Measurements from ENCODE around the gene TMEM163.
"Not testable (repeated sequence)": the region's sequence is repeated elsewhere in the genome, so short reads cannot be mapped to it uniquely, and the experiment has no call there.

The TMEM163 gene

DNA sequence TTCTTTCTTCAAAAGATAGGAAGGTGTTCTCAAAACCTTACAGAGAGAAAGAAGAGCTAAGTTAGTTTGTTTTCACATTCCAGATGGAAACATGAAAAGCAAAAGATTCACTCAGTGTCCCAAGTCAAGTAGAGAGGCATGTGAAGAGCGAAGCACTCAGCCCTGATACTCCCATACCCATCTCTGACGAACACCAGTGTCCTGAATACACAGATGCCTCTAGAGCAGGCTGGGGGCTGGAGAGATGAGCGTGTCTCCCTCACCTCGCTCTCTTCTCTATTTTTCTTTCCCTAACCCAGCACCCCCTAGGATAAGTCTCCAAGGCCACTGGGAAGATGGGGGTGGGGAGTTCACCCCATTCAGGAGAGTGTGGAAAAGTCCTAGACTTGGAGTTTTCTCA lies 227.8 kb downstream of the TMEM163 start:
- DNase-seq (ENCODE audit: low read depth): no peak

DNA sequence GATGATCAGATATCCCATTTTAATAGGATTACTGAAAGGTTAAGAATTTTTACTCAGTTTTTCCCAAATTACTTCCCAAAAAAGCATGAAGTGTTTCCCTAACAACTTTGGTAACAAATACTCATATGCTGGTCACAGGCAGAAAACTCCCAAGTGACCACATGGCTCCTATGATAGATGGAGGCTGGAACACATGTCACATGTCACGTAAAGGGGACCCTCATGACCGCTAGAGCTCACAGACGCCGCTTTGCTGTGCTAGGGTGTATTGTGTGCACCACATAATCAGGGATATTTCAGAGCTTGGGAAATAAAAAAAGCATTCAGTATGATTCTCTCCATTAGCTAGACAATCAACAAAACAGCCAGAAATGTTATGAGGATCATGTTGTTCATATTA lies 228.2 kb downstream of the TMEM163 start:
- DNase-seq (ENCODE audit: low read depth): no peak

DNA sequence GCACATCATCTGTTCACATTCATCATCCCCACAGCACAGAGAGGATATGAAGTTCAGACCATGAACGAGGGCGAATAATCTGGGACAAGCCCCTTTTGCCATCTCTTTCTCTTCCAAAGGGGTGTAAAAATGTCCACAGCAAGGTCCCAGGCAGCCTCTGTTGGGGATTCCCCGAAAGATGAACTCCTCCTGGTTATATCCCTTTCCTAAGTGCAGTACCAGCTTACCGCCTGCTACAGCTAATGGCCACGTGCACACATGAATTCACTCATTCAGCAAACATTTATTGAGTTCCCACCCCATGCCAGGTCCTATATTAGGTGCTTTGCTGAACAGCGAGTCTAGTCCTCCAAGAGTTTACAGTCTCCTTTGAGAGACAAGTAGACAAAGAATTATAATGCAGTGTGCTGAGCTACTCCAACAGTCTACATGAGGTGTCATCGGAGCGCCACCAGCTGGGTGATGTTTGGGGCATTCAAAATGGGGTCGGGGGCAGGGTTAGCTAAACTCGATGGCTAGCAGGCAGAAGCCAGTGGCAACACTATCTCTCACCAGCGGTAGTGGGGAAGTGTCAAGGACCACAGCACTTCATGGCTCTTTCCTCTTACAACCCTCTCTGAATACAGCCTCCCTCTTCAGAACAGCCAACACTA lies 228.9 kb downstream of the TMEM163 start:
- no peak for DNase-seq (ENCODE audit: low read depth)

DNA sequence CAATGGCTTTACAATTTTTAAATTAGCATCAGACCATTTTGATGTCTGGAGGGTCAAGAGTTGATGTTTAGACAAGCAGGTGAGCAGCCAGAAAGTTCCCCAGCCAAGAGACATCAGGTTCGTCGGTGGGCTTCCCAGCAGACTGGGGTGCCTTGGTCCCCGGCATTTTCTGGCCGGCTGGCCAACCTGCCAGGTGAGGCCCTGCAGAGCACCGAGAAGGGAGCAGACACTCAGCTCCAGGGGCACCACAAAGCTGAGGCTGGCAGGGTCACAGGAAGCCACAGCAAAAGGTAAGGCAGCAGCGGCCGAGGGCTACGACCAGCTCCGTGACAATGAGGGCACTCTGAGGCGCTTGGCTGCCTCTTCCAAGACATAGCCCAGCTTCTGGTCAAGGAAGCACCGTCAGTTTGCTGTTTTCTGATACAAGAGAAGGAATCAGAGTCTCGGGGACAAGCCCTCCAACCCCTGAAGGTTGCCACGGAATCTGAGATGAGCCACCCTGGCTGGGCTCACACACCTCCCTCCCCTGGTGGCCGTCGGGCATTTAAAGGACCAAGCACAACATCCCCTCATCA lies 235.9 kb downstream of the TMEM163 start:
- DNase-seq (ENCODE audit: low read depth): no peak

DNA sequence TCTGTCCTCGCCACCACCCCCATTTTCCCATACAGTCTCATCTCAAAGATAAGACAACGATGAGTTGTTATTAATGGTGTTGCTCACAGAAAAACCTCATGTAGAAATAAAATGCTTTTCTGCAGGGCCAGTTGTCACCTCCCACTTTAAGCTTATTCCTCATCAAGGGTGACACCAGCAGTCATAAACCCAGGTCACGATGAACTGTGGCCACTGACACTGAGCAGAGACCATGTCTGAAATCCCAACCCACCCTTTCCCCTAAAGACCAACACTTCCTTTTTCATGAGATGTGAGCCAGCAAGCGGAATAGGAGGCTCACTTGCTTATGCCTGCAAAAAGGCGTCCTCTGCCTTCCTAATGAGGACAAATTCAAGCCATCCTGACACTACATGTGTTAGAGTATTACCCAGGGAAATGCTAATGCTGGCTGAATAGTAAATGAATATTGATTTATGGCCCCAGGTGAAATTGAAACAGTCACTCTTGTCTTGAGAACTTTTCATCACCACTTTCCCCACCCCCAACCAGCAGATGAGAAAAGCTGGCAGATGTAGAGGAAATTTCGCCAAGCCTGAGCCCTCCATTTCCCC lies 236.6 kb downstream of the TMEM163 start:
- no peak for DNase-seq (ENCODE audit: low read depth)

DNA sequence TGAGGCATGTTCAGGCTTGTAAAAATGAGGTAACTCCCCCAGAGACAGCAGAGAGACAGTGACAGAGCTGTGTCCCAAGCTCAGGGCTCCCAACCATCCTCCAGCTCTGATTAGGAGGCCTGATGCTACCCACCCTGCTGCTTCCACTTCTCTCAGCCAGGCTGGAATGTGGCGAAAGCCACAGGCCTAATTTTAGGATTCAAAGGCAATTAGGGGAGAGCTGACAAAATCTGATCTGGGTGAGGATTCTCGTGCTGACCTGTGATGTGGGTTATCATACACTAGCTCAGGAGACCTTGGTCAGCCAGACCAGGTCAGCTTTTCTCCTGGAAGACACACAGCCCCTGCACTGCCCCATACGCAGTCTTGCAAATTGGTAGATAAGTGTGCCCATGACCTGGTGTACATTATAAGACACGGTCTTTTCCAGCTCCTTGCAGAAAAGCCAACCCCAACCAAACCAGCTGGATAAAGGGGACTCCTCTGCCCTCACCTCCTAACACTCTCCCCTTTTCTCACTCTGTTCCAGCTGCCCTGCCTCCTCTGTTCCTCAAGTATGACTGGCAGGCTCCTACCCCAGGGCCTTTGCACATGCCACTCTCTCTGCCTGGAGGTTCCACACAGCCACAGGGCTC lies 239.0 kb downstream of the TMEM163 start:
- no peak for DNase-seq (ENCODE audit: low read depth)

DNA sequence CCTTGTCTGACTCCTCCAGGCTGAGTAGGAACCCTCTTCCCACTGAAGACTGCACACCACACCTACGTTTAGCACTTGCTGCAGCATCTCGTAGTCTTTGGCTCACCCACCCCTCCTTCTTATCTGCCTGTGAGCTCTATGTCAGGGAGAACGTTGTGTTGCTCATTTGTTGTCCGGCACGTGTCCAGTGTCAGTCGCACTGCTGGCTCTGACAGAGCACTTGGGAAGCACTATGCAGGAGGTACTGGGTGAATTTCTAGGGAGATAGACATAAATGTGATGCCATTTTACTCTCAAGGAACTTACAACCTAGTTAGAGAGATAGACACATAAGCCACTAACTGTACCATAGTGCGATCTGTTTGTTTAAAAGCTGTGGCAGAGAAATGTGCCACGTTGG lies 241.8 kb downstream of the TMEM163 start:
- DNase-seq (ENCODE audit: low read depth): not testable (repeated sequence)

DNA sequence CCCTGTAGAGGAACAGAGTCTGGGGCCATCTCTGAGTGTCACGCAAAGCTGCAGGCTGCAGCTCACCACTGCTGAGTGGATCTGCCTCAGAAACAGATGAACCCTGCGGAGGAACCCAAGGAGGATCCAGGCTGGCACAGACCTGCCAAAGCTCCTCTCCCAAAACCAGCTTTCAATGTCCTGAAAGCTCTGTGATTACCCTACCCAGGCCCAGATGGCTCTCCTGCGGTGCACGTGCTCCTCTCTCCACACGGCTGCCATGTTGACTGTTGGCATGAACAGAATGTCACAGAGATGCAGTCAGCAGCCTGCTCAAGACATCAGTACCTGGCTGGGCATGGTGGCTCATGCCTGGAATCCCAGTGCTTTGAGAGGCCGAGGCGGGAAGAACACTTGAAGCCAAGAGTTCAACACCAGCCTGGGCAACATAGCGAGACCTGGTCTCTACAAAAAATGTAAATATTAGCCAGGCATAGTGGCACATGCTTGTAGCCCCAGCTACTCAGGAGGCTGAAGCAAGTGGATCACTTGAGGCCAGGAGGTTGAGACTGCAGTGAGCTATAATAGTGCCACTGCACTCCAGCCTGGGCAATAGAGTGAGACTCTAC lies 248.1 kb downstream of the TMEM163 start:
- DNase-seq (ENCODE audit: low read depth): no peak

DNA sequence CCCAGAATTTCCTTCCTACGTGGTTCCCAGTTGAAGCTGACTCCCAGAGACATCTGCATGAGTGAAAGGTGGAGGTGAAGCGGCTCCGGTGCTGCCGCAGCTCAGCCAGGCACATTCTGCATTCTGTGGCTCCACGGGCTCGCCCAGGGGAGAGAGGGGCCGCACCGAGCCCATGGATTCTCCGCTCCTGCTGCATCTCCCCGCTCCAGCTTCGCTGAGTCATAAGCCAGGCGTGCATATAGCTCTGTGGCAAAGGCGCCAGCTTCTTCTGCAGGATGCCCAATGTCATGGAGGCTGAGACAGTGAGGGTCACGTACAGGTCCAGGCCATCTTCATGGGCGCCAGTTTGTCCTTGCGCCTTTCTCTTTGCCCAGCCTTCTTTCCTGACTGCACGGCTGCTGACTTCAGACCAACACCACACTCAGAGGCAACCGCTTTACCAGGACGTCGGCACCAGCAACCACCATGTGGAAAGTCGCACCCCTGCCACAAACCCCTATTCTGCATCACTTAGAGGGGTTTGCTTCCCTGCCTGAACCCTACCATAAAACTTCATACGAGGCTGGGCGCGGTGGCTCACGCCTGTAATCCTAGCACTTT lies 249.2 kb downstream of the TMEM163 start:
- no peak for DNase-seq (ENCODE audit: low read depth)

DNA sequence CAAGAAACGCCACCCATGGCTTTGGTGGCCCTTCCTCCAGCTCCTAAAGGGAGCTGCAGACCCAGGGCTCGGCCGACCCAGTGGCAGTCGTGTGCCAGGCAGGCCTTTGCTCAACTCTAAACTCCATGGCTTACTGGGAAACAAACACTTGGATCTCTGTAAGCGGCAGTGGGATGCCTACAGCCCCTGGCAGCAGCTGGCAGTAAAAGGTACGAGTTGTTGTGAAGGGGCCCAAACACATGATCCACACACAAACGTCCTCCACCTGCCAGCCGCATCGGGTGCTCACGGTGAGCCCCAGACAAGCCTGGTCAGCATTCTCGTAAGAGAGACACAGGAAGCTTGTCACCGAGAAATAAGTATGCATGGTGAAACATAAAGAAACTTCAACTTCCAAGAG lies 250.0 kb downstream of the TMEM163 start:
- DNase-seq (ENCODE audit: low read depth): no peak

DNA sequence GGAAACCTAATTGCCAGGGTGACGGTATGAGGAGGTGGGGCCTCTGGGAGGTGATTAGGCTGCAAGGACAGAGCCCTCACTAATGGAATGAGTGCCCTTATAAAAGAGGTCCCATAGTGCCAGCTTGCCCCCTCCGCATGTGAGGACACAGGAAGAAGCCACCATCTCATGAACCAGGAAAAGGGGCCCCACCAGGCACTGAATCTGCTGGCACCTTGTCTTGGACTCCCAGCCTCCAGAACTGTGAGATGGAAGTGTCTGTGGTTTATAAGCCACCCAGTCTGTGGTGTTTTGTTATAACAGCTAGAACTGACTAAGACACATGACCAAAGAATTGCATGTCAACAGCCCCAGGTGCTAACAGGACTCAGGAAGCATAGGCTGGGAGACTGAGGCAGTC lies 250.6 kb downstream of the TMEM163 start:
- DNase-seq (ENCODE audit: low read depth): no peak

DNA sequence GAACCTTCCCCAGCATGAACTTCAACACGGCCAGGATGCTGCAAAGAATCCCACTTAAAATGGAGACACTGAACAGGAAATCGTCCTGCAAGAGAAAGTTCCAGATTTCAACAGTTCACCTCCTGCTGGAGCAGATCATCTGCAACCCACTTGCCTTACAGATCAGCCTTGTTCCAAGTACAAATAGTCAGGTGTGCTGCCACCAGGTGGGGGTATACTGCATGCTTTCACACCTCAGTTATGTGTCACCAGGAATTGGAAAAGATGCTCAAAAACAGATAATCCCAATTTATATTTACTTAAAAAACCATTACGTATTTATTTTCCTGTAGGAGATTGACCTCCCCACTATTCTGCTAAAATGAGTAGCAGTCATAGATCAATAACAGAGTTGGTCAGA lies 252.7 kb downstream of the TMEM163 start:
- DNase-seq (ENCODE audit: low read depth): no peak

DNA sequence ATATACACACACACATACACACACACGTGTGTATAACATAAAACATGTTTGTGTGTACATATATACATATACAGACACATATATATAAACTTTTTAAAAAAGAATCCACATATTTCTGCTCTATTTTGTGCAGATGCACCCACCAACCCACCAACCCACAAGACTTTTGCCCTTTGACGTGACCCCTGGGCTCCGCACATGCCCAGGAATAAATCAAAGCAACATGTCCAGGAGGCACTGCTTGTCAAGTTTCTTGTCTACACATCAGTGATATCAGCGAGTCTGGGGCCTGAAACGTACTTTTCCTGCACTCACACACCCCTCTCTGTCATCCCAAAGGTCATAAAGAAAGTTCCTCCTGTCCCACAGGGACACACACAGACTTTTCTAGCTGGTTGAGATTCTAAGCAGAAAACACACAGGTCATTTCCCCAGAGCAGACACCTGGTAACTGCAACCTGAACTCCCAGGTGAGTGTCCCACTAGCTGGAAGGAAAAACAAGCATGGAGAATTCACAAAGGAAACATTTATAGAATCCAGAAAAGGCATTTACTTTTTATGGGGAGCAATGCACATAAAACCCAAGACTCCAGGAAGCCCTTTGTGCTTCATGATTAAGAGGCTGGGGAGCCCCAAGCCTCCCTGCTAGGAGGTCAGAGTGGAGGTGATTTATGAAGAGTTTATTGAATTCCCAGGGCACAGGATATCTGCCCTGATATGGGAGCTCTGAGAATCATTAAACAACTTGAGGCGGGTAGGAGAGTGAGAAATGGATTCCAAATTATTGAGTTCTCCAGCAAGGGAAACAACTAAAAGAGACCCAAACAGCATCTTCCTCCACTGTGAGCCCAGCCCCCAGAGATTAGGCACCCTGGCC lies 253.3 kb downstream of the TMEM163 start:
- DNase-seq (ENCODE audit: low read depth): no peak

DNA sequence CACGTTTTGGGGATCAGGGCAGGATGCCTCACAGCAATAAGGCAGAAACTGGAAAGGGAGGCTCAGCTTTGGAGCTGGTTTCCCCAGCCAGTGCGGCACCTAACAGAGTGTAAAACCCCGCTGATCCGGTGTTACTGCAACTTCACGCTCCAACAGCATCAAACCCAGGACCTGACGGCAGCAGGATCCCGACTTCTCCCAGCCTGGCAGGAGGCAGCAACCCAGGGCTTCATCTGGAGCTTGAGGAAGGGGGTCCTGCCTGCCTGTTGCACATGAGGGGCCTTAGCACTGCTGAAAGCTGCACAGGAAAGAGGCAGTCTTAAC lies 255.1 kb downstream of the TMEM163 start:
- DNase-seq (ENCODE audit: low read depth): no peak

DNA sequence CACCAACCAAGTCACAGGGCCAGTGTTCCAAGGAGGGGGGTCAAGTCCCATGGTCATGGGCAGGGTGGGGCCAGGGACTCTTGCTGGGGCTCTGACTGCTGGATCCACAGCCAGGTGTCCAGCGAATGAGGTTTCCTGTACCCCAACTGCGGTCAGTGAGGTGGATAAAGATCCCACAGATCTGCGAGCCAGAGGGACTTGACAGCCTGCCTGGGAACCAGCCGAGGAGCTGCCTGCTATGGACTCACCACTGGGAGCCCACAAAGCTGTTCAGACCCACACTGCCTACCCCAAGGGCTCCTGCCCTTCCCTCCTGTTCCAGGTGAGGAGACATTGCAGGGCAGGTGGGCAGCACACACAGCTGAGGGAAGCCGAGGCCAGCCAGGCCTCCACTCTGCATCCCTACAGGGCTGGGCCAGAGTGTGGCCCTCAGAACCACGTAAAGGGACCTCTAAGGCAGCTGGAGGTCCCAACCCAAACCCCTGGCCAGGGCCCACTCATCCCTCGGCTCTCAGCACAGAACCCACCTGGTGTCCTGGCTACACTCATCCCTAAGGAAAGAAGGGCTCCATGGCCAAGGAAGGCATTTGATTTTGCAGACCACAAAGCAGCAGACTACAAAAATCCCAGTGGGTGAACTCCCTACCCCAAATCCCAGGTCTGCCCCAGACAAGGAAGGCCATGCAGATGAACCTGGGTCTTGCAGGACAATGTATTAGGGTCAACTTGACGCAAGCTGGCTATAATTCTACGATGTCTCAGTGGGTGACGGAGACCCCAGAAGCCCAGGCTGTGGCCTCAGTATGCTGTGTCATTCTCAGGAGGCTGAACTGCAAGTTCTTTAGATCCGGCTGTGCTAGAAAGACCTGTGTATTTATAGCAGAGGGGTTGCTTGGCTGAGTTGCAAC lies 255.8 kb downstream of the TMEM163 start:
- no peak for DNase-seq (ENCODE audit: low read depth)

DNA sequence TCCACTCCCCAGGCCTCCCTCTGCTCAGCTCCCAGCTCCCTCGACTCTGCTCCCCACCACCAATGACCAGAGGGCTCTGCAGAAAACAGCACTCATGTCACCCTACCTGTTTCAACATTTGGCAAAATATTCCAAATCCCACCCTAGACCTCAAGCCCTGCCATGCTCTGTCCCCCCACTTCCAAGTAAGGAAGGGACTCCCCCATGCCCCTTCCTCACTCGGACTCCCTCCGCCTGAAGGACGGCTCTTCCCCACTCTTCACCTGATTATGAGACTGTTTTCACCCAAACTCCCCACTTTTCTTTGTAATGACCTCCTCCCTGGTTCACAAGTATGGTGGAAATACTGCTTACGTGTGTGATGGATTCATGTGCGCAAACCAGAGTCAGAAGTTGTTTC lies 256.5 kb downstream of the TMEM163 start:
- no peak for DNase-seq (ENCODE audit: low read depth)

DNA sequence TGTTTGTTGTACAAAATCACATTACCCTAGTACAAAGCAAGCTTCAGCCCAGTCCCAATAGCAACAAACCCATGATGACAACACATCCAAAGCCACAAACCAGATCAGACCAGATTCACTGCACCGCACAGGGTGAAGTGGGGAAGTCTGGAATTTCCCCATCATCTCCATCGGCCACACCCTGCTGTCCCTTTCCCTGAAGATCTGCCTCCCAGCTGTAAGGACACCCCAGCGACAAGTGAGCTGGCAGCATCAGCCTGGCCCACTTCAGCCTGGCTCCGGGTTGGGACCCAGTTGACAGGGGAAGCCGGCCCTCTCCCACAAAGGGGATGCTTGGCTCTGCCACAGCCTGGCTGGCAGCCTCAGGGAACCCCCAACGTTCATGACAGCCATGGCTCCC lies 257.3 kb downstream of the TMEM163 start:
- no peak for DNase-seq (ENCODE audit: low read depth)

DNA sequence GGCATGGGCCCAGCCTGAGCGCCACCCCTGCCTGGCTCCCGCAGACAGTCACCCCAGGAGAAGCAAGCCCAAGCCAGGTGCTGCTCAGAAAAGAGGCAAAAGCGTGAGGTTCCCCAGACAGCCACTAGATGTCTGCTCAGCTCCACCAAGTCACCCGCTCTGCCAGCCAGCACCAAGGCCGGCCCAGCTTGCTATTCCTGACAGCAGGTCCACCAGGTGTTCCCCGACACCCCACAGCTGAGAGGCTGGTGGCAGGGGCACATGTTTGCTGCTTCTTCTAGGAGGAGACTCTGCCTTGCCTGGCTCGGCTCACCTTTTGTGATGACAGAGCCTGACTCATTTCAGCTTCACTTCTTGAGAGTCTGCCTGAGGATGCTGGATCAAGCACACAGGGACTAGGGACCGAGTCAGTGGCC lies 258.2 kb downstream of the TMEM163 start:
- no peak for DNase-seq (ENCODE audit: low read depth)

DNA sequence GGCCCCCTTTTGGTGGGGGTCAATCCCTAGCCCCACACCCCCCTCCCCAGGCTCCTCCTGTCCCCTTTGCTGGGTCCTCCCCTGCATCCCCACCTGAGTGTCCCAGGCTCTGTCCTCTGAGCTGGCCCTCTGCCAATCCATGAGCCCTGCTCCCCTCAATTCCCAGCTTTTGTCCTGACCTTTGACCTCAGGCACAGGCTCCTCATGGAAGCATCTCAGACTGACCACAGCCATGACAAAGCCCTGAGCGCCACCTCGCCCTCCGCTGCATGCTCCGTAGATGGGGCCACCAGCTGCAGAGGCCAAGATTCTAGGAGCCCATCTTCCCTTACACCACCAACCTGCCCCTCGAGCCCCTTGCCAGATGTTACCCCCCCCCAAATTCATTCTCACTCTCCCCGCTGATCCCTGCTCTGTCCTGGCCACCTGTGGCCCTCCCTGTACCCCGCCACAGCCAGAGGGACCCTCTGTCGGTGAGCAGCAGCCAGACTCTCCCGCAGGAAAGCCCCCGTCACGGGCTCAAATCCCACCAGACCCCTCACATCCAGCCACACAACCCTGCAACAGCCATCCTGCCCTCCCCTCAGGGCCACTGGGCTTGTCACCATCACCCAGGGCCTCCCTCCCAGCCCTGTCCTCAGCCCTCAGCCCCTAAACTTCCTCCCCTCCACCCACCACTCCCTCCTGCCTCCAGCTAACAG lies 258.9 kb downstream of the TMEM163 start:
- DNase-seq (ENCODE audit: low read depth): no peak

DNA sequence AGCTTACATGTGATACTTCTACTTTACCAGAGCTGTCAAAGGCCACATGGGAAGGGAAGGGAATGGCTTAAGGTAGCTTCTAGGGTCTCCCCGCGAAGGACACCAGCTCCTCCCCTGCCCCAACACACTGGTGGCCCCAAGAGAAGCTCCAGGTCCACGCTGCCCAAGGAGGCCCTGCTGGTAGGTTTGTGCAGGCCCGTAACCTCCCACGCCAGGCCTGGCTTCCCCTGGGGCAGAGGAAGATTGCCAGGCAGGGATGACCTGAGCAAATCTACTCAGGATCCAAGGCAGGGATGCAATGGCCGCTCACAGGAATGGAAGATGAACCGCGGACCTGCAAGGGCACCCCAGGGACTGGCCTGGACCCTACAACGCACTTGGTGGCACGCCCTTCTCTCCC lies 259.9 kb downstream of the TMEM163 start:
- no peak for DNase-seq (ENCODE audit: low read depth)

Measured in T-helper 22 cell (primary cell).